Prostate gland (tissue), 2 donors: ENCODE results near the gene CCDC92B. TPM values are rescaled to one million over a fixed set of nuclear protein-coding genes. Genes with fewer than 3 reads are reported as not detected.

Source experiments
- DNase-seq: peaks from one replicate; pipeline ENCODE4 v3.0.0-alpha.2; 2019; ENCODE audit warnings: low spot score
- H3K27ac ChIP-seq, 2 donors: fragments of 200-600 bp; sonication (generic); 2 replicates each; pipeline ENCODE4 v1.5.1; 2017 to 2019
- H3K27me3 ChIP-seq: fragments of 200-600 bp; sonication (generic); replicated peaks from 2 replicates; pipeline ENCODE4 v1.5.1; 2019; ENCODE audit not compliant: insufficient read depth
- H3K36me3 ChIP-seq, 2 donors: fragments of 200-600 bp; sonication (generic); 1 replicate in 1 of 2; 2 replicates in 1 of 2; pipeline versions ENCODE4 v1.5.1 to v1.8.1; 2017 to 2019
- H3K4me1 ChIP-seq: fragments of 200-600 bp; sonication (generic); replicated peaks from 2 replicates; pipeline ENCODE4 v1.5.1; 2019
- H3K4me3 ChIP-seq, 2 donors: fragments of 200-600 bp; sonication (generic); 2 replicates each; pipeline ENCODE4 v1.5.1; 2017 to 2019
- H3K9me3 ChIP-seq: fragments of 200-600 bp; sonication (generic); 2 replicates; pipeline ENCODE4 v1.5.1; 2017
- CTCF ChIP-seq, 4 experiments: fragments of 200-600 bp in 2 of 4; fragments of 450-650 bp in 2 of 4; sonication (generic) in 2 of 4; IDR thresholded peaks; 1 replicate in 3 of 4; 2 replicates in 1 of 4; pipeline ENCODE4 v1.5.1; 2016 to 2019; ENCODE audit warnings: antibody characterized with exemption in 4 of 4, mild to moderate bottlenecking in 2 of 4, moderate library complexity in 2 of 4
- POLR2A ChIP-seq: fragments of 450-650 bp; IDR thresholded peaks from one replicate; pipeline ENCODE4 v1.6.1; 2016; ENCODE audit warnings: antibody characterized with exemption, mild to moderate bottlenecking
- POLR2AphosphoS5 ChIP-seq: sonication (generic); formaldehyde crosslinking; IDR thresholded peaks from one replicate; pipeline ENCODE4 v1.6.1; 2017; ENCODE audit warnings: antibody characterized with exemption
- WGBS: methylation state at CpG from one replicate; pipeline ENCODE4 v1.1.5; 2018; 5-methylcytosine and 5-hydroxymethylcytosine counted together
- intact Hi-C: fragments of 100-400 bp; cut with DNase I; formaldehyde crosslinking; loops from one replicate; pipeline ENCODE4 v1.14.2; 2022
- total RNA-seq, 2 donors: library from RNA; depleted of rRNA; stranded (reverse); fragments of >200 nt; gene quantifications; one replicate each; pipeline ENCODE4 v1.1.0, GENCODE V29; 2016

The CCDC92B gene
- 1 to 10 TPM in 1 of 2 donors, not detected in 1; 1.9 TPM for total RNA-seq

- no peaks in the 10 kb centered on the region for H3K36me3 ChIP-seq
- no peaks in the 10 kb centered on the region for H3K4me1 ChIP-seq
- WGBS, result 3% methylated on average over 27 of the region's 76 CpGs
- no peak for DNase-seq
- peaks cover 14% of the 10 kb centered on the region for H3K27me3 ChIP-seq
- no peak within 1 kb of the TSS for H3K27ac ChIP-seq
- H3K9me3 ChIP-seq, result no peaks in the 10 kb centered on the region
- TF ChIP-seq POLR2AphosphoS5 (no peak), POLR2A (no peak), CTCF (IDR thresholded peaks at IDR 0.05) (no peak)
- intact Hi-C loops, result no loop called here
- H3K4me3 ChIP-seq, result peak within 1 kb of the TSS in 1 of 2 donors; percentile 16
Measured at GRCh38 chr17:2749058-2749783, at the start of gene CCDC92B. TSS of gene CCDC92B (minus strand) at chr17:2749652. CDS start at chr17:2735145, 14,507 bp downstream.

- Histone ChIP-seq H3K27ac (no peak overlapping the region), H3K9me3 (no peaks in the 10 kb centered on the region), H3K36me3 (no peaks in the 10 kb centered on the region), H3K4me3 (no peak overlapping the region), H3K27me3 (peaks cover 4% of the 10 kb centered on the region), H3K4me1 (no peaks in the 10 kb centered on the region)
- DNase-seq, result no peak
- intact Hi-C loops, result no loop called here
- WGBS, result 51% methylated on average over 11 of the region's 11 CpGs
- TF ChIP-seq CTCF (IDR thresholded peaks at IDR 0.05) (no peak), POLR2A (no peak), POLR2AphosphoS5 (no peak)
Measured at GRCh38 chr17:2798678-2799077, 49.2 kb upstream of the CCDC92B start.

GRCh38 chr17:2798188-2798587, 48.7 kb upstream of the CCDC92B start:
- WGBS, result 86% methylated on average over 11 of the region's 11 CpGs
- DNase-seq, result no peak
- no peak for TF ChIP-seq POLR2AphosphoS5
- no peak for TF ChIP-seq CTCF (IDR thresholded peaks at IDR 0.05)
- no peak for TF ChIP-seq POLR2A
- intact Hi-C loops, result no loop called here
- H3K27me3 ChIP-seq, result peaks cover 4% of the 10 kb centered on the region
- no peaks in the 10 kb centered on the region for H3K4me1 ChIP-seq
- H3K27ac ChIP-seq, result no peak overlapping the region
- H3K4me3 ChIP-seq, result no peak overlapping the region
- no peaks in the 10 kb centered on the region for H3K36me3 ChIP-seq
- H3K9me3 ChIP-seq, result no peaks in the 10 kb centered on the region

- H3K27me3 ChIP-seq, result peaks cover 4% of the 10 kb centered on the region
- TF ChIP-seq POLR2A, result no peak
- no peak for TF ChIP-seq POLR2AphosphoS5
- no peak for TF ChIP-seq CTCF (IDR thresholded peaks at IDR 0.05)
- intact Hi-C loops, result no loop called here
- H3K4me3 ChIP-seq, result no peak overlapping the region
- no peaks in the 10 kb centered on the region for H3K4me1 ChIP-seq
- H3K36me3 ChIP-seq, result no peaks in the 10 kb centered on the region
- DNase-seq, result no peak
- WGBS, result 22% methylated on average over 11 of the region's 11 CpGs
- no peaks in the 10 kb centered on the region for H3K9me3 ChIP-seq
- H3K27ac ChIP-seq, result no peak overlapping the region
Measured at GRCh38 chr17:2797637-2798036, 48.2 kb upstream of the CCDC92B start.

- H3K27ac ChIP-seq, result no peak overlapping the region
- peaks cover 4% of the 10 kb centered on the region for H3K27me3 ChIP-seq
- intact Hi-C loops, result no loop called here
- H3K36me3 ChIP-seq, result no peaks in the 10 kb centered on the region
- 66% methylated on average over 15 of the region's 15 CpGs for WGBS
- TF ChIP-seq CTCF (IDR thresholded peaks at IDR 0.05) (no peak), POLR2A (no peak), POLR2AphosphoS5 (no peak)
- H3K4me3 ChIP-seq, result no peak overlapping the region
- H3K4me1 ChIP-seq, result no peaks in the 10 kb centered on the region
- H3K9me3 ChIP-seq, result no peaks in the 10 kb centered on the region
- no peak for DNase-seq
Measured at GRCh38 chr17:2797226-2797625, 47.8 kb upstream of the CCDC92B start.
